Fibroblast of gingiva (primary cell): ENCODE results near the gene FHL1.
A peak's percentile ranks its signal among the peaks of the same experiment; 100 is the strongest.

Source experiments
- DNase-seq: peaks from one replicate; pipeline ENCODE4 v3.0.0-alpha.2; 2011; ENCODE audit warnings: low read depth

FHL1 gene

DNA sequence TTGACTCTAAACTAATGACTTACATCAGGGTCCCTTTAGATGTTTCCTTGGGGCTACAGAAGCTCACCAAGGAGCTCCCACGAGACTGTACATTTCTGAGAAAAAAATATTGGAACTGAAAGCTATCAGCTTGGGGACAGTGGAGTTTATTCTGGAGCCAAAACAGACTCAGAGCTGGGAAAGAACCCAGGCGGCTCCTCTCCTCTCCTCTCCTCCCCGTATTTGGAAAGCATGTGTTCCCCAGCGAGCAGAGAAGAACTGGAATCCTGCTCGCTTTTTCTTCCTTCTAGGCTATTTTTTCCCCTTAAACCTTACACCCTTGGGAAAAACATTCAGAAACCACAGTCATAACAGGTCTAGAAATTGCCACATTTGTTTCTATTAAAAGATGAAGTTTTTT lies 108.2 kb downstream of the FHL1 start:
- peak; percentile 38 for DNase-seq

- DNase-seq: no peak
These were observed 108.7 kb downstream of the FHL1 start for GRCh38 chrX:136256026-136256425.

DNA sequence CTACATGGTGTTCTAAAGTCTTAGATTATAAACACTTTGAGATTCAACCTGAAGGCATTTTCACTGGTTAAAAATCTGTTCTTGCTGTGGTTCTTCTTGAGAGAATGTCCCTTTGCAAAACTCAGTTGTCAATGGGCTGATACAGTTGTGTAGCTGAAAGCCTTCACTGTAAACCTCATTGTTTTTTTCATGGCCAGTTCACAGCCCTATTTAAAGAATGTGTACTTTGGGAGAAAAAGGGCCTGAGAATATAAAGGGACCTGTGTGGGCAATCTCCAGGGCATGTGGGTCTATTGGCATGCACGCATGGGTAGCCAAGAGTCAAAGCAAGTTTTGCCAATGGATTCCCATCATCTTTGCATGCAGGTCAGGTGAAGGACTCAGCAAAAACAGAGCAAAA lies 111.6 kb downstream of the FHL1 start:
- no peak for DNase-seq

GRCh38 chrX:136259543-136259942 lies 112.2 kb downstream of the FHL1 start:
- peak; percentile 21 for DNase-seq

DNA sequence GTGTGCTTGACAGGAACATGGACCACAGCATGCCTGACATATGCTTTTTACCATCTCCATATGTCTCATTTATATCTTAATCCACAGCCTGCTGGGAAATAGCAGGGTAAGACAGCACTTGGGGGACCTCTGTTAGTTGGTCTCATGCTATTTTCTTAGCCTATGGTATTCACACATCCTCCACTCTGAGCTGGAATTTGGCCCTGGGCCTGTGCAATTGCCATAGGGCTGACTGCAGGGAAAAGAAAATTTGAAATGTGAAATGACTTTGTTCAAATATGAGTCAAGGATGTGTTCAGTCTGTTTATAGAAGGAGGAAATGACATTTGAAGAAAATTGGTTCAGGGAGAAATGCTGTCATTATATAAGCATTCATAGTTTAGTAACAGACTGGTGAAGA lies 113.4 kb downstream of the FHL1 start:
- DNase-seq: peak; percentile 71
